GM12874 (cell line): ENCODE measurements around the gene EME1.

Experiments
- TF ChIP-seq, protein P1 (sequence below): IDR thresholded peaks from 2 replicates; pipeline ENCODE4 v1.5.1; 2011; ENCODE audit warnings: low read depth, mild to moderate bottlenecking, control low read depth, low read length, moderate library complexity; ENCODE audit not compliant: insufficient read depth

Gene EME1, protein sequence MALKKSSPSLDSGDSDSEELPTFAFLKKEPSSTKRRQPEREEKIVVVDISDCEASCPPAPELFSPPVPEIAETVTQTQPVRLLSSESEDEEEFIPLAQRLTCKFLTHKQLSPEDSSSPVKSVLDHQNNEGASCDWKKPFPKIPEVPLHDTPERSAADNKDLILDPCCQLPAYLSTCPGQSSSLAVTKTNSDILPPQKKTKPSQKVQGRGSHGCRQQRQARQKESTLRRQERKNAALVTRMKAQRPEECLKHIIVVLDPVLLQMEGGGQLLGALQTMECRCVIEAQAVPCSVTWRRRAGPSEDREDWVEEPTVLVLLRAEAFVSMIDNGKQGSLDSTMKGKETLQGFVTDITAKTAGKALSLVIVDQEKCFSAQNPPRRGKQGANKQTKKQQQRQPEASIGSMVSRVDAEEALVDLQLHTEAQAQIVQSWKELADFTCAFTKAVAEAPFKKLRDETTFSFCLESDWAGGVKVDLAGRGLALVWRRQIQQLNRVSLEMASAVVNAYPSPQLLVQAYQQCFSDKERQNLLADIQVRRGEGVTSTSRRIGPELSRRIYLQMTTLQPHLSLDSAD

DNA sequence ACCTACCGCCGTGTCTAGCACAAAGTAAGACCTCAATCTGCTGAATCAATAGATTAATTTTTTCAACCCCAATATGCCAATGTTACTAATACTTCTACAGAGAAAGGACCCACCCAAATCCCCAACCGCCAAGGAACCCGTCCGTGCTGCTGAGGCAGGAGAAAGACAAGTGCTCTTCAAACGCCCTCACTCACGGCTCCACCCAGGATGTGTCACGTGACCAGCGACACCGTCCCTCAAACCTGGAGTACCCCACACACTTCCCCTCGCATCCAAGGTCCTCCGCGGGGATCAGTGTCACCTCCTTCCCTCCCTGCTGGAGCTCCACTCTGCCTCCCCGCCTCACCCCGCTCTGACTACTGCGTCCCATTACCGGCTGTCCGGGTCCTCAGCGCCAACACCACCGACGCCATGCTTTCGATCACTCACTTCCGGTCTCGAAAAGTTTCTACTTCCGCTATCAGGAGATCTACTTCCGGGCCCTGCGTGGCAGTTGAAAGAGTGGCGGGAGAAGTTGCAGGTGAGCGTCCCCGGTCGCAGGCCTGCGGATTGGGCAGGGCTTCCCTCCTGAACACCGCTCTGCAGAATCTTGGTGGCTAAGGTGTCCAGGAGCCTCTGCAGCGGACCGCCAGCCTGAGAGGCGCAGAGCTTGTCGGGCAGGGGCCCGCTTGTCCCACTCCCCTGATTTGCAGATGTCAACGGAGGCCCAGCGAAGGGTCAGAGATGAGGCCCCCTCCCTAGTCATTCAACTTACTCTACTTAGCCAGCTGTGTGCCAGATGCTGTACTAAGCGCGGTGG lies at the start of gene EME1, which contains the start of gene MRPL27:
Gene EME1 (plus strand): TSS at position 472 of the 799 bp plus-strand sequence. CDS start 1,980 bp downstream, outside the sequence.
Gene MRPL27 (minus strand): TSS at position 427 of the 799 bp plus-strand sequence. CDS start 14 bp downstream, at position 413.
- TF ChIP-seq, protein P1, sequence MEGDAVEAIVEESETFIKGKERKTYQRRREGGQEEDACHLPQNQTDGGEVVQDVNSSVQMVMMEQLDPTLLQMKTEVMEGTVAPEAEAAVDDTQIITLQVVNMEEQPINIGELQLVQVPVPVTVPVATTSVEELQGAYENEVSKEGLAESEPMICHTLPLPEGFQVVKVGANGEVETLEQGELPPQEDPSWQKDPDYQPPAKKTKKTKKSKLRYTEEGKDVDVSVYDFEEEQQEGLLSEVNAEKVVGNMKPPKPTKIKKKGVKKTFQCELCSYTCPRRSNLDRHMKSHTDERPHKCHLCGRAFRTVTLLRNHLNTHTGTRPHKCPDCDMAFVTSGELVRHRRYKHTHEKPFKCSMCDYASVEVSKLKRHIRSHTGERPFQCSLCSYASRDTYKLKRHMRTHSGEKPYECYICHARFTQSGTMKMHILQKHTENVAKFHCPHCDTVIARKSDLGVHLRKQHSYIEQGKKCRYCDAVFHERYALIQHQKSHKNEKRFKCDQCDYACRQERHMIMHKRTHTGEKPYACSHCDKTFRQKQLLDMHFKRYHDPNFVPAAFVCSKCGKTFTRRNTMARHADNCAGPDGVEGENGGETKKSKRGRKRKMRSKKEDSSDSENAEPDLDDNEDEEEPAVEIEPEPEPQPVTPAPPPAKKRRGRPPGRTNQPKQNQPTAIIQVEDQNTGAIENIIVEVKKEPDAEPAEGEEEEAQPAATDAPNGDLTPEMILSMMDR: no peak

DNA sequence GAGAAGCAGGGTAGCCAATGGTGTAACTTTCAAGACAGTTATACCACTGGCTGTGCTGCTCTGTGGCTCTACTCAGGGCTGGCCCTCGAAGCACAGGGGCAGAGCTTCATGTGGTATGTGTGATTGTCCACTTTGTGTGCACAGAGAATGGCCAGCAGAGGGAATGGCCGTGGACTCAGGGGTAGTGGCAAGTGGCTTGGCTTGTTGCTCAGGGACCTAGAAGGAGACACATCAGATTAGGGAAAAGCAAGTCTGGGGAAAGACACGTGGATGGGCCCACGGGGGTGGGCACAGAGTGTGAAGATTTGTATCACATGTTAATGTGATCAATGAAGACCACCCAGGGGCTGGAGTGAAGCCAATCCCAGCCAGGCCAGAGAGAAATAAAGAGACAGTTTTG lies 47.1 kb upstream of the EME1 start:
- TF ChIP-seq, protein P1: no peak

DNA sequence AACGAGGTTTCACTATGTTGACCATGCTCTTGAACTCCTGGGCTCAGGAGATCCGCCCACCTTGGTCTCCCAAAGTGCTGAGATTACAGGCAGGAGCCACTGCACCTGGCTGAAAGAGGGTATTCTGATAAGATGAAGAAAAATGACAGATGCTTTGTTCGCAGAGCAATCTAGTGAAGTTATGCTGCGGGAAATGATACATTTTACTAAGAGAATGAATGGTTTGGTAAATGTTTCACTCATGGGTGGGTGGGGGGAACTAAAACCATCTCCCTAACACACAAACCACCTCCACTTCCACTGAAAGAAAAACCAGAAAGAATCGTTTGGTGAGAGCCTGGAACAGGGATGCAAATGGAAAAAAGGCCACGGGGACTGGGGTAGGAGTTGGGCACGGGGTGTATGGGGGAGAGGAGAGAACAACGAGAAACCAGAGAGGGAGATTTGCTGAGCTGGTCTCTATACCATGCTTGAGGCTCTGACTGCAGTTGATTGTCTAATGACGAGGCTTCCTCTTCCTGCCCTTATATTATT lies 46.1 kb upstream of the EME1 start:
- TF ChIP-seq, protein P1: no peak

DNA sequence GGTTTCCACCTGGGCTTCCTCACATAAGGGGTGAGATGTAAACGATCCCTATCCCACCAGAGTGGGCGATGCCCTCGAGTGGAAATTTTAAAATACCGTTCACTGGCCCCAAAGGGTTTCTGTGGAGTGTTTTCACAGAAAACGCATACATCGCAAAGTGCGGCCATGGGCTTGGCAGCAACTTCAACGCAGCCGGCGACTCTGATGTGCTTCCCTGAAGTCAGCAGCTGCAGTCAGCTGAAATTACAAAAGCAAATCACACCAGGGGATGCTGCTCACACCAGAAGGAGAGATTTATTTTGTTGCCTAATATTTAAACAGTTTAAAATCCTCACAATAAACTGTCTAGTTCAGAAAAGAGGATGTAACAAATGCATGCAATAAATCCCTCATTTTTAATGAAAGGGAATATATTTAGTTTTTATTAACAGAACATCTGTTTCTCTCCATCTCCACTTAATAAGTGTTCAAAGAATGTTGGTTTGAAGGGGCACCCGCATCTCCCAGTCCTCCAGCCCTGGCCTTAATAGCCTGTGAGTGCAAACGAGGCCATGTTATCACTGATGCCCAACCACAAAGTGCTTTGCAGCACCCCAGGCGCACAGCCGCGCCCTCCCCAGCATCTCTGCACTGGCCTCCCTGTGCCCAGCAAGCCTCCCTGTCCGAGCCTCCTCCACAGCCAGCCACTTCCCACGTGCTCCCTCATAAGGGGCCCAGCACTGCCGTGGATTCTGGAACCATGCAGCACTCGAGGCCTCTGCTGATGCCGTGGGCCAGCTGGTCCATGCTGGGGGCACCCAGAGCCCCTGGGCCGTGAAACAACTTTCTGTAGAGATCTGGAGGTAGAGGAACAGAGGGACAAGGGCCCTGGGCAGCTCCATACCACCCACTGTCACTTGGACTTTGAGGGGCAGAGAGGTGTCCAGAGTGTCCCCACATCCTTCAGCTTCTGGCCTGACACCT lies 44.4 kb upstream of the EME1 start:
- TF ChIP-seq, protein P1: no peak

DNA sequence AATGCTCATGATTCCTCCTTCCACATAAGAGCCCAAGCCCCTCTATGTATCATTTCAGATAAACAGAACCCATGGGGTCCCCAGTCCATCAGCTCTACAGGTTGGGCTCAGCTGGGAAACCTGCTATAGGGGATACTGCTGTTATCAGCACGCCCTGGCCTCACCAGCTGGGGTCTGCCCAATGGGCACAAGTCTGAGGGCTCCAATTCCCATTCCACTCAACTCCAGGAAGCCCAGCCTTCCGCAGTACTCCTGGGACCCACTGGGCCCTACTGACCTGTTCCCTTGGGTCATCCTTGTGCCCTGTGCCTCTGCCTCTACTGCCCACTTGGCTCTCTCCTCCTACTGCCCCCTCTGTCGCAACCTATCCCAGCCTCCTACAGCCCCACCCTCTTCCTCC lies 43.3 kb upstream of the EME1 start:
- TF ChIP-seq, protein P1: no peak

DNA sequence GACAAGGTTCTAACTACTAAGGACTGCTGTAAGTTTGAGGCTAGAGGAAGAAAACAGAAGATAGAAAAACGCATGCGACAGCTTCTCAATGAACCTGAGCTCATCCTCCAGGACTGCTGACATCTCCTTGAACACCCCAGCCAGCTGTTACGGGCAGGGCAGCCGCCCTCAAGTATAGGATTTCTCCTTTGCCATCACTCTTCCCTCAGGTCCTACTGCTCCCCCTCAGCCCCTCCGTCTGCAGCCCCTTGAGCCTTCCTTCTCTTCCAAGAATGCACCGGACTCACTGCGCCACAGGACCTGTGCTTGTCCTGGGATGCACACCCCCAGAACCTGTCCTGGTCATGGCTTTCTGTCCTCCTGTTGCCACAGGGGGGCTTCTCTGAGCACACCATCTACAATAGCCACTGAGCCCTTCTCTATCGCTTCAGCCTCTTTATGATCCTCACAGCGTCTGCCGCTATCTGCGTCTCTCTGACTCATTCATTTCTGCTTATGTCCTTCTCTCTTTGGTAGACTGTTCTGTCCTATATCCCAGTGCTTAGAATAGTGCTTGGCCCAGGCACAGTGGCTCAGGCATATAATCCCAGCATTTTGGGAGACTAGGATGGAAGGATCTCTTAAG lies 42.8 kb upstream of the EME1 start:
- TF ChIP-seq, protein P1: no peak
